Erythroblast (primary cell): ENCODE results near the gene ATP1A3.

Experiments
- GATA1 ChIP-seq: IDR thresholded peaks from 2 replicates; pipeline ENCODE4 v1.6.1; 2011; ENCODE audit warnings: low read depth, mild to moderate bottlenecking, control low read depth, low read length, moderate library complexity
- POLR2A ChIP-seq: IDR thresholded peaks from 2 replicates; pipeline ENCODE4 v1.6.1; 2011; ENCODE audit warnings: mild to moderate bottlenecking, low read length

- no peak for TF ChIP-seq POLR2A
- TF ChIP-seq GATA1, result no peak
Observed at GRCh38 chr19:41991025-41991424, 3.0 kb downstream of the ATP1A3 start.
